ENCODE results near the gene RSBN1.

RSBN1 gene

GRCh38 chr1:113849072-113849471, 36.8 kb upstream of the RSBN1 start:
- ChIA-PET CTCF (no interaction called here), POLR2A (no interaction called here)
- TF ChIP-seq GLIS1 (tag by site-specific recombination; IDR thresholded peaks at IDR 0.05): no peak
- no peak for TF ChIP-seq BCL11A (tag by site-specific recombination; IDR thresholded peaks at IDR 0.05; ENCODE audit: low read depth)
- H3K4me1 ChIP-seq (ENCODE audit: control insufficient read depth, insufficient read depth, low read length): no peaks in the 10 kb centered on the region
- no peaks in the 10 kb centered on the region for H3K36me3 ChIP-seq (ENCODE audit: control insufficient read depth in 2 of 2, insufficient read depth in 1 of 2, low read length in 2 of 2)
- no peak overlapping the region for H3K27ac ChIP-seq (ENCODE audit: extremely low read depth, low read depth, low read length)
- no peak overlapping the region for H3K4me3 ChIP-seq (ENCODE audit: low read depth, low read length)
- H3K9me3 ChIP-seq (ENCODE audit: control insufficient read depth, insufficient read depth, low read depth, low read length): no peaks in the 10 kb centered on the region

GRCh38 chr1:113846391-113847035, 34.2 kb upstream of the RSBN1 start:
- TF ChIP-seq SETDB1 (IDR thresholded peaks at IDR 0.05; ENCODE audit: insufficient read length, low read length): peak; percentile 68
- TF ChIP-seq ZNF473 (tag by site-specific recombination; IDR thresholded peaks at IDR 0.05): no peak
- no peak for TF ChIP-seq ZXDB (tag by site-specific recombination; IDR thresholded peaks at IDR 0.05)
- peak; percentile 58 for TF ChIP-seq ZNF362 (tag by site-specific recombination; IDR thresholded peaks at IDR 0.05)
- no peak for TF ChIP-seq SALL2 (tag by site-specific recombination; IDR thresholded peaks at IDR 0.05; ENCODE audit: borderline replicate concordance)
- no peak for TF ChIP-seq ZNF837 (tag by site-specific recombination; IDR thresholded peaks at IDR 0.05)
- peak; percentile 77 for TF ChIP-seq PRDM1 (tag by site-specific recombination; IDR thresholded peaks at IDR 0.05)
- POLR2A ChIA-PET: no interaction called here
- Histone ChIP-seq H3K4me3 (ENCODE audit: low read depth, low read length) (no peak overlapping the region), H3K36me3 (ENCODE audit: control insufficient read depth in 2 of 2, insufficient read depth in 1 of 2, low read length in 2 of 2) (no peaks in the 10 kb centered on the region), H3K27ac (ENCODE audit: extremely low read depth, low read depth, low read length) (no peak overlapping the region), H3K4me1 (ENCODE audit: control insufficient read depth, insufficient read depth, low read length) (no peaks in the 10 kb centered on the region), H3K9me3 (ENCODE audit: control insufficient read depth, insufficient read depth, low read depth, low read length) (no peaks in the 10 kb centered on the region)
- CTCF ChIA-PET: interaction anchor here (0.7 kb wide), 1 partner anchor 130 kb away, joined by 3 read pairs; no protein-coding TSS in a partner anchor

GRCh38 chr1:113836534-113836933, 24.3 kb upstream of the RSBN1 start:
- no peaks in the 10 kb centered on the region for H3K36me3 ChIP-seq (ENCODE audit: control insufficient read depth in 2 of 2, insufficient read depth in 1 of 2, low read length in 2 of 2)
- H3K4me1 ChIP-seq (ENCODE audit: control insufficient read depth, insufficient read depth, low read length): no peaks in the 10 kb centered on the region
- no peaks in the 10 kb centered on the region for H3K9me3 ChIP-seq (ENCODE audit: control insufficient read depth, insufficient read depth, low read depth, low read length)
- no peak overlapping the region for H3K27ac ChIP-seq (ENCODE audit: extremely low read depth, low read depth, low read length)
- no peak overlapping the region for H3K4me3 ChIP-seq (ENCODE audit: low read depth, low read length)
- ChIA-PET CTCF (interaction anchor here (0.6 to 2.7 kb wide), 13 partner anchors 11 to 446 kb away, joined by 3 to 19 read pairs (median 5); partner anchors contain the start of genes AP4B1 and DCLRE1B), POLR2A (no interaction called here)
- TF ChIP-seq ZNF354C (tag by site-specific recombination; IDR thresholded peaks at IDR 0.05; ENCODE audit: borderline replicate concordance, low read depth) (no peak), ZNF121 (tag by site-specific recombination; IDR thresholded peaks at IDR 0.05) (0 out of 2 replicates have a peak, but pooled peaks have one; percentile 54)

GRCh38 chr1:113835686-113836290, 23.5 kb upstream of the RSBN1 start:
- no peak overlapping the region for H3K4me3 ChIP-seq (ENCODE audit: low read depth, low read length)
- H3K27ac ChIP-seq (ENCODE audit: extremely low read depth, low read depth, low read length): no peak overlapping the region
- no peaks in the 10 kb centered on the region for H3K4me1 ChIP-seq (ENCODE audit: control insufficient read depth, insufficient read depth, low read length)
- no peaks in the 10 kb centered on the region for H3K9me3 ChIP-seq (ENCODE audit: control insufficient read depth, insufficient read depth, low read depth, low read length)
- peak; percentile 63 for TF ChIP-seq ZNF654 (tag by site-specific recombination; IDR thresholded peaks at IDR 0.05; ENCODE audit: low read depth)
- no peak for TF ChIP-seq ZNF621 (tag by site-specific recombination; IDR thresholded peaks at IDR 0.05)
- TF ChIP-seq ZNF660 (tag by site-specific recombination; IDR thresholded peaks at IDR 0.05): 0 out of 2 replicates have a peak, but pooled peaks have one; percentile 58
- no peaks in the 10 kb centered on the region for H3K36me3 ChIP-seq (ENCODE audit: control insufficient read depth in 2 of 2, insufficient read depth in 1 of 2, low read length in 2 of 2)
- POLR2A ChIA-PET: interaction anchor here (0.8 to 1.8 kb wide), 2 partner anchors 24 to 68 kb away, joined by 3 to 5 read pairs; partner anchors contain the start of gene RSBN1
- CTCF ChIA-PET: interaction anchor here (0.6 to 2.7 kb wide), 23 partner anchors 12 to 447 kb away, joined by 3 to 19 read pairs (median 3); partner anchors contain the start of genes AP4B1 and DCLRE1B

Measured in HEK293 (cell line).